Common myeloid progenitor, CD34-positive (primary cell): ENCODE results near the gene GPR137B.
"Not testable (repeated sequence)": the region's sequence is repeated elsewhere in the genome, so short reads cannot be mapped to it uniquely, and the experiment has no call there.

Experiments used
- CTCF ChIA-PET: fragments of 350-600 bp; sonication (Branson Sonifier 250); formaldehyde crosslinking; loops from one replicate; lab custom pipeline; 2021; ENCODE audit warnings: antibody characterized with exemption; lab: Charles Lee
- POLR2A ChIA-PET: fragments of 350-600 bp; sonication (Branson Sonifier 250); formaldehyde crosslinking; loops from one replicate; lab custom pipeline; 2021; ENCODE audit warnings: antibody characterized with exemption; lab: Charles Lee
- DNase-seq, 3 donors: peaks; one replicate each; pipeline versions ENCODE4 v3.0.0 to v3.0.0-alpha.2; 2013
- H3K27ac ChIP-seq, 2 experiments: 1 replicate in 1 of 2; 2 replicates in 1 of 2; pipeline ENCODE4 v1.7.0; 2013; ENCODE audit warnings: inconsistent platforms in 2 of 2, low read length in 2 of 2, mild to moderate bottlenecking in 2 of 2, low read depth in 1 of 2, moderate library complexity in 1 of 2; ENCODE audit not compliant: severe bottlenecking in 2 of 2, insufficient read depth in 1 of 2, poor library complexity in 1 of 2
- H3K27me3 ChIP-seq, 5 experiments: replicated peaks in 2 of 5; 1 replicate in 3 of 5; 2 replicates in 2 of 5; pipeline versions ENCODE4 v1.6.1 to v1.7.0; 2013; ENCODE audit warnings: low read length in 4 of 5, mild to moderate bottlenecking in 2 of 5, moderate library complexity in 2 of 5, inconsistent platforms in 1 of 5; ENCODE audit not compliant: insufficient read depth in 5 of 5, control insufficient read depth in 4 of 5
- H3K36me3 ChIP-seq, 4 experiments: 1 replicate in 2 of 4; 2 replicates in 2 of 4; pipeline versions ENCODE4 v1.6.1 to v1.7.0; 2013; ENCODE audit warnings: low read length in 3 of 4, control low read depth in 1 of 4, mild to moderate bottlenecking in 1 of 4; ENCODE audit not compliant: control insufficient read depth in 4 of 4, insufficient read depth in 4 of 4
- H3K4me1 ChIP-seq, 4 experiments: 1 replicate in 3 of 4; 2 replicates in 1 of 4; pipeline versions ENCODE4 v1.6.1 to v1.7.1; 2013; ENCODE audit warnings: low read length in 3 of 4, mild to moderate bottlenecking in 3 of 4, control low read depth in 1 of 4, inconsistent platforms in 1 of 4, moderate library complexity in 1 of 4; ENCODE audit not compliant: control insufficient read depth in 4 of 4, insufficient read depth in 4 of 4; ENCODE audit errors: control extremely low read depth in 1 of 4
- H3K4me3 ChIP-seq, 7 experiments: 1 replicate in 4 of 7; 2 replicates in 3 of 7; pipeline versions ENCODE4 v1.5.1 to v1.7.0; 2013; ENCODE audit warnings: mild to moderate bottlenecking in 7 of 7, low read length in 6 of 7, moderate library complexity in 6 of 7, inconsistent platforms in 2 of 7, low read depth in 2 of 7, control low read depth in 1 of 7; ENCODE audit not compliant: insufficient read depth in 4 of 7, control insufficient read depth in 1 of 7; ENCODE audit errors: extremely low read depth in 1 of 7
- H3K9me3 ChIP-seq, 5 experiments: 1 replicate in 4 of 5; 2 replicates in 1 of 5; pipeline versions ENCODE4 v1.6.1 to v1.7.1; 2013; ENCODE audit warnings: low read length in 4 of 5, mild to moderate bottlenecking in 2 of 5, inconsistent platforms in 1 of 5, low read depth in 1 of 5, moderate library complexity in 1 of 5; ENCODE audit not compliant: control insufficient read depth in 4 of 5, insufficient read depth in 2 of 5; ENCODE audit errors: control extremely low read depth in 1 of 5
- whole genome bisulfite sequencing: methylation state at CpG from one replicate; pipeline ENCODE4 v1.1.5; 2013; ENCODE audit not compliant: insufficient coverage; 5-methylcytosine and 5-hydroxymethylcytosine counted together

The GPR137B gene

DNA sequence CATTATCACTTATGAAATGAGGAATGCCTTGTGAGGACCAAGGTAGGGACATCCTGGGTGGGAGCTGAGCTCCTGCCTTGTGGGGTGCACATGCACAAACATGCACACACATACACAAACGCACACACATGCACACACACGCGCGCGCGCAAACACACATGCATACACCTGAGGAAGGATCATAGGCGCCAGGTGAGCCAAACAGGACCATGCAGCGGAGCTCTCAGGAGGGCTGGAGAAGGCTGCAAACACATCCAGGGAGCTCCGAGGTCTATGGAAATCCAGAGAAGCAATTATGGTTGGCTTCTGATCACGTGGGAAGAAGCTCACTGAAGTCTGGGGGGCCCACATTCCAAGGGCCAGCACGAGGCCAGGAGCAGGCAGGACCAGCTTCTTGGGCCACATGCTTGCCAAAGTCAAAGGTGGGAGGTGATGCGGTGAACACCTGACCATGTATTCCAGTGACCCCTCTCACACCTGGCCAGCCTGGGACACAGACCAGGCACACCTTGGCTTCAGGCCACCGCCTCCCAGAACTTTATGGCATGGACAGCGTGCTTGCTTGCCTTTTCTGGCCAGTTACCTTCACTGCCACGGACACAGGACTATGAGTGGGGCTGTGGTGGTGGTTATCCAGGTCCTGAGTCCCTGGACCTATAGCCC, 13.6 kb downstream of the GPR137B start:
- POLR2A ChIA-PET, result no interaction called here
- Histone ChIP-seq H3K27ac (no peak overlapping the region), H3K4me3 (no peak overlapping the region), H3K27me3 (no peaks in the 10 kb centered on the region), H3K4me1 (peaks cover 0 to 7% (median 0%) of the 10 kb centered on the region in 4 experiments), H3K9me3 (peaks cover 0 to 7% (median under 1%) of the 10 kb centered on the region in 5 experiments), H3K36me3 (peaks cover 0 to 1% (median 0%) of the 10 kb centered on the region in 4 experiments)
- WGBS, result 98% methylated on average over 10 of the region's 15 CpGs
- CTCF ChIA-PET, result interaction anchor here (0.8 kb wide), 1 partner anchor 45 kb away, joined by 3 read pairs; no protein-coding TSS in a partner anchor
- no peak for DNase-seq

- Histone ChIP-seq H3K36me3 (peaks cover 0 to 6% (median 0%) of the 10 kb centered on the region in 4 experiments), H3K9me3 (peaks cover 0 to 13% (median 7%) of the 10 kb centered on the region in 5 experiments), H3K4me3 (no peak overlapping the region), H3K4me1 (peaks cover 0 to 7% (median 0%) of the 10 kb centered on the region in 4 experiments), H3K27me3 (no peaks in the 10 kb centered on the region), H3K27ac (no peak overlapping the region)
- peak; percentile 25 to 57 (median 42) for DNase-seq
- ChIA-PET POLR2A (no interaction called here), CTCF (interaction anchor here (0.7 to 1.2 kb wide), 3 partner anchors 46 to 302 kb away, joined by 3 read pairs; no protein-coding TSS in a partner anchor)
- 88% methylated on average over 14 of the region's 18 CpGs for WGBS
These were observed 14.3 kb downstream of the GPR137B start for GRCh38 chr1:236156512-236157208.

DNA sequence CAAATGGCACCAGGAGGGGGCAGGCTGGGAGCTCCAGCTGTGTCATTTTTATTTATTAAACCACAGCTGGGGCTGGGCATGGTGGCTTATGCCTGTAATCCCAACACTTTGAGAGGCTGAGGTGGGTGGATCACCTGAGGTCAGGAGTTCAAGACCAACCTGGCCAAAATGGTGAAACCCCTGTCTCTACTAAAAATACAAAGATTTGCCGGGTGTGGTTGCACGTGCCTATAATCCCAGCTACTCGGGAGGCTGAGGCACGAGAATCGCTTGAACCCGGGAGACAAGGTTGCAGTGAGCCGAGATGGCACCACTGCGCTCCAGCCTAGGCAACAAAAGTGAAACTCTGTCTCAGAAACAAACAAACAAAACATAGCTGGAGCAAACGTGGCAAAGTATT, 15.7 kb downstream of the GPR137B start:
- DNase-seq, POLR2A ChIA-PET, H3K4me1 ChIP-seq, H3K36me3 ChIP-seq, H3K27ac ChIP-seq, H3K4me3 ChIP-seq, H3K27me3 ChIP-seq: not testable (repeated sequence)
- 97% methylated on average over 7 of the region's 9 CpGs for WGBS
- H3K9me3 ChIP-seq, result peaks cover 0 to 15% (median 14%) of the 10 kb centered on the region in 5 experiments
- CTCF ChIA-PET, result interaction anchor here (1.2 kb wide), 2 partner anchors 11 to 58 kb away, joined by 3 read pairs; no protein-coding TSS in a partner anchor

DNA sequence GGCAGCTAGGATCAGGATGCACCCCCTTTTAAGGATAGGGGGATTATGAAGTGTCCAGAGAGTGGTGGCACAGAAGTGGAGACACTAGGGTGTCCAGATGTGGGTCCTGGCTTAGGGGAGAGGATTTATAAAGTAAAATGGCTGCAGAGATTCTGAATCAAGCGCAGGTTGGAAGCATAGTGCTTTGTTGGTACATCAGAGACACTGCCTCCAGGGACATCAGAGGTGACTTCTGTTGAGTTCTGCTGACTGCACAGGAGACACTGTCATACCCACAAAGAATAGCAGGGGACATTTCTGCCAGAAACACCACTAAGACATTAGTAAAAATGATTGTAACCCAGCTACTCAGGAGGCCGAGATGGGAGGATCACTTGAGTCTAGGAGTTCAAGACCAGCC, 16.4 kb downstream of the GPR137B start:
- POLR2A ChIA-PET, result no interaction called here
- 100% methylated on average over 2 of the region's 2 CpGs for WGBS
- peaks cover 0 to 6% (median 0%) of the 10 kb centered on the region in 4 experiments for H3K36me3 ChIP-seq
- H3K4me3 ChIP-seq, result no peak overlapping the region
- no peak for DNase-seq
- CTCF ChIA-PET, result no interaction called here
- H3K4me1 ChIP-seq, result peaks cover 0 to 7% (median 0%) of the 10 kb centered on the region in 4 experiments
- H3K9me3 ChIP-seq, result peaks cover 0 to 15% (median 14%) of the 10 kb centered on the region in 5 experiments
- H3K27me3 ChIP-seq, result no peaks in the 10 kb centered on the region
- H3K27ac ChIP-seq, result no peak overlapping the region

DNA sequence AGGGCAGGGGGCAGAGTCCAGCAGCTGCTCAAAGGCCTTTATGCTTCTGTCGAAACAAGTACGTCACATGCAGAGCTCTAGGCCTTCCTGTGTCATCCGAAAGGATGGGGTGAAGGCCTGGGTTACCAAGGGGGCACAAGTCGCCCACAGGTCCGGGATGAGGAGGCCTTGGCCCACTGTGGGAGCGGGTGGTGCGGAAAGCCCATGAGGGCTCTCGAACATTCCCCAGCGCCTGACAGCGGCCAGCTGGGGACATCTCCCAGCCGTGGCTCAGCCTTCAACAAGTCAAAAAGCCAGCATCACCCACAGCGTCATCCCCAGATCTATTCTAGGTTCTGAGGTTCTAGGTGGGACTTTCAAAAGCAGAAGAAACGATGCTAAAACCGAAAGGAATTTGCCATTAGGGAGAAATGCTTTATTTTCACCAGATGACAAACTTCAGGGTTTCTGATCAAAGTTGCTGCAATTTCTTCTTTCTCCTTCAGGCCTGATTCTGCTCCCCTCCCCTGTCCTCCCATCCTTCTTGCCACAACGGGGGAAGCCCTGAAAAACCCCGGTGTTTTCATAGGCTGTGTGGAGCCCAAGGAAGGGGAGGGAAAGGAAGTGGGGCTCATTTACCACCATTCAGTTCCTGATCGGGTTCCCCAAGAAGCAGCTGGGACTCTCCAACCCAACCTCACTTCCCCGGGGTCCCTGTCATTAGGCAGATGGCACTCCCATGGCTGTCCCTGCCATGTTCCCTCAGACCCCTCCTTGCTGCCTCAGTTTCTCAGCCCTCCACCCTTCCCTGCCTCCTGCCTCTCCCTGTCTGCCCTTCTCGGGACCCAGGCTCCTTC, 17.6 kb downstream of the GPR137B start:
- POLR2A ChIA-PET, result no interaction called here
- H3K4me1 ChIP-seq, result peaks cover 0 to 7% (median 0%) of the 10 kb centered on the region in 4 experiments
- WGBS, result 90% methylated on average over 14 of the region's 19 CpGs
- CTCF ChIA-PET, result no interaction called here
- peak in 2 of 3 donors; percentile 10 to 24 for DNase-seq
- H3K9me3 ChIP-seq, result peaks cover 0 to 16% (median 14%) of the 10 kb centered on the region in 5 experiments
- peaks cover 0 to 10% (median 0%) of the 10 kb centered on the region in 4 experiments for H3K36me3 ChIP-seq
- no peak overlapping the region for H3K27ac ChIP-seq
- H3K4me3 ChIP-seq, result no peak overlapping the region
- no peaks in the 10 kb centered on the region for H3K27me3 ChIP-seq

DNA sequence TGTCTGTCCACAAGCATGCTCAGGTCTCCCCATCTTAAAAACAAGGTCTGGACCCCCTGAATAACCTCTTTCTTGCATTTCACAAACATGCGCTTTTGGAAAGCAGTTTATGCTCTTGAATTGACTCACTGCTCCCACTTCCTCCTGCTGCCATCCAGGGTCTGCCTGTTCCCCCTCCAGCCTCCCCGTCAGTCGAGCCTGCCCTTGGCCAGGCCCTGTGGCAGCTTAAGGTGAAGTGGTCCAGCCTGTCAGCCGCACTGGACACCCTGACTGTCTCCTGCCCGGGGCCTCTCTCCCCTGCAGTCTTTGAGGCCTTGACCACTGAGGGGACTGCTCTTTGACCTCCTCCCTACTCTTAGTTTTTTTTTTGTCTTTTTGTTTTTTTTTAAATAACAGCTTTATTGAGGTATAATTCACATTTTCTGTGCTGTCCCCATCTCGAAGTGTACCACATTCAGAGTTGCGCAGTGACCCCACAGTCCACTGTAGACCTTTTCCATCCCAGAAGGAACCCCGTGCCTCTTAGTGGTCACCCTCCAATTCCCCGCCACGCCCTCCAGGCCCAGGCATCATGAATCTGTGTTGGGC, 18.3 kb downstream of the GPR137B start:
- Histone ChIP-seq H3K27me3 (no peaks in the 10 kb centered on the region), H3K4me1 (peaks cover 0 to 7% (median 0%) of the 10 kb centered on the region in 4 experiments), H3K27ac (no peak overlapping the region), H3K4me3 (no peak overlapping the region), H3K9me3 (peaks cover 0 to 16% (median 14%) of the 10 kb centered on the region in 5 experiments), H3K36me3 (peaks cover 0 to 10% (median 0%) of the 10 kb centered on the region in 4 experiments)
- POLR2A ChIA-PET, result no interaction called here
- CTCF ChIA-PET, result no interaction called here
- 95% methylated on average over 7 of the region's 10 CpGs for WGBS
- DNase-seq, result no peak
